NCI-H187 (cell line): ENCODE measurements around the gene ADARB2.
A peak's percentile ranks its signal among the peaks of the same experiment; 100 is the strongest.
"Not testable (repeated sequence)": the region's sequence is repeated elsewhere in the genome, so short reads cannot be mapped to it uniquely, and the experiment has no call there.

Experiments
- DNase-seq, 2 experiments: peaks; one replicate each; lab custom pipeline; 2025; lab: John Stamatoyannopoulos, UW

ADARB2 gene

GRCh38 chr10:1255118-1255517 lies 482.2 kb downstream of the ADARB2 start:
- no peak for DNase-seq

- no peak for DNase-seq
Measured at GRCh38 chr10:1253523-1254353, 483.6 kb downstream of the ADARB2 start.

GRCh38 chr10:1251769-1252168 lies 485.6 kb downstream of the ADARB2 start:
- no peak for DNase-seq

GRCh38 chr10:1249142-1249920 lies 488.0 kb downstream of the ADARB2 start:
- peak; percentile 38 to 70 for DNase-seq

- not testable (repeated sequence) for DNase-seq
Measured at GRCh38 chr10:1248262-1248630, 489.1 kb downstream of the ADARB2 start.

DNA sequence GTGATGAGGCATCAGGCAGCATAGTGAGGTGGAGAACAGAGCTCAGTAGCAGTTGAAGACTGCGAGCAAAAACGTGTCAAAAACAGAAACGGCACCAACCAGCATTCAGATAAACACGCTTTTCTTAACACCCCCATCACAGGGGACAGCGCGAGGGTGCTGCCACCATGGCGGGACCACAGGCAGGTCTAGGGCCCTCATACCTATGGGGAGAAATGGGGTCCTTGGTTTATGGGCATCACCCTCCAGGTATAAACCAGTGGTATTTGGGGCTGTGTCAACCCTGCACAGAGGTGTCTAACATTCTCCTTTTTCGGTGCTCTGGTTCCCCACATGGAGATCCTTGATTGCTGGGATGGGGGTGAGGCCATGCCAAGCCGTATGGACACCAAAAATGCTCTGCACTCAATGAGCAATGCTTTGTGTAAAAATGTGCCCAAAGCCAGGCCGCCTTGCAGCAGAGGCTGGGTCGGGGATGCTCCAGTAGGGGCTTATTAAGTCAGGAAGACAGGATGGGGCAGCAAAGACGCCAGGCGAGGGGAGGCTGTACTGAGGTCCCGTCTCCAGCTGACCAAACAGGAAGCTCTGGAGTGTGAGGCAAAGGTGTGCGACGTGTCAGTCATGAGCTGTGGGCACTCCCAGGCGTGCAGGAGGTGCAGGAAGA lies 489.6 kb downstream of the ADARB2 start:
- no peak for DNase-seq

DNA sequence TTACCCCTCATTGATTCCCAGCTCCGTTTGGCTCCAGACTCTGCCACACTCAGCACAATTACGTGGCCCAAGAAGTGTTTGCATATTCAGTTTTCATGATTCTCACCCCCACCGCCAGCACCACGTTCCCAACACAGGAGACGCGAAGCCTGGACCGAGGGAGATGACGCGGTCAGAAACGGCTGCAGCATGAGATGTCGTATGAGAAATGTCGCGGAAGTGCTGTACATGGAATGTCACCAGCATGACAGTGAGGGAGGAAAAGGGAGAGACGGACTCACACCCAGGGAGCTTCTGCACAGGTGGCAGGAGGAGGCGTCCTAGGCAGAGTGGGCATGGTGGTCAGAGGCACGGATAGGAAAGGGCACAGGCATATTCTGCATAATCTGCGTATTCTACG lies 492.8 kb downstream of the ADARB2 start:
- no peak for DNase-seq

GRCh38 chr10:1243486-1244234 lies 493.7 kb downstream of the ADARB2 start:
- no peak for DNase-seq

GRCh38 chr10:1242975-1243374 lies 494.4 kb downstream of the ADARB2 start:
- peak in 1 of 2 experiments; percentile 7 for DNase-seq

- DNase-seq, result no peak
Measured at GRCh38 chr10:1241973-1242935, 495.1 kb downstream of the ADARB2 start.

GRCh38 chr10:1241322-1241890 lies 495.9 kb downstream of the ADARB2 start:
- DNase-seq, result no peak

DNA sequence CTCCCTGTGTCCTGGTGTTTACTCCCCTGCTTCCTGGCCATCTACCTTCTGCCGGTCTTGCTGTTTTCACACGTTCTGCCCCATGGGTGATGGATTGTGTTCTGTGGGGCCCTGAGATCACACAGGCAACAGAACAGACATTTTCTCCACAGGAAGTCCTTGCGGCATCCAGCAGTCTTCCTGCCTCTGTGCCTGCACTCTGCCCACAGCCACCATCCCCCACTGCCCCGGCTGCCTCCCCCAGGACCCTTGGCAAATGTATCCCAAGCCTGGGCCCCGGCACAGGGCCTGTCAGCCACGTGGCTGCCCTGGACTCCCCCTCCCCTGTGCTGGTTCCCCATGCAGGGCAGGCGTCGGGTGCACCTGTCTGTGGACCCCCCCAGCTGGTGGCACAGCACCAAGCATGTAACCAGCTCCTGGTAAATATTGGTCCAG lies 497.0 kb downstream of the ADARB2 start:
- no peak for DNase-seq

- DNase-seq, result no peak
Measured at GRCh38 chr10:1233031-1233430, 504.3 kb downstream of the ADARB2 start.

DNA sequence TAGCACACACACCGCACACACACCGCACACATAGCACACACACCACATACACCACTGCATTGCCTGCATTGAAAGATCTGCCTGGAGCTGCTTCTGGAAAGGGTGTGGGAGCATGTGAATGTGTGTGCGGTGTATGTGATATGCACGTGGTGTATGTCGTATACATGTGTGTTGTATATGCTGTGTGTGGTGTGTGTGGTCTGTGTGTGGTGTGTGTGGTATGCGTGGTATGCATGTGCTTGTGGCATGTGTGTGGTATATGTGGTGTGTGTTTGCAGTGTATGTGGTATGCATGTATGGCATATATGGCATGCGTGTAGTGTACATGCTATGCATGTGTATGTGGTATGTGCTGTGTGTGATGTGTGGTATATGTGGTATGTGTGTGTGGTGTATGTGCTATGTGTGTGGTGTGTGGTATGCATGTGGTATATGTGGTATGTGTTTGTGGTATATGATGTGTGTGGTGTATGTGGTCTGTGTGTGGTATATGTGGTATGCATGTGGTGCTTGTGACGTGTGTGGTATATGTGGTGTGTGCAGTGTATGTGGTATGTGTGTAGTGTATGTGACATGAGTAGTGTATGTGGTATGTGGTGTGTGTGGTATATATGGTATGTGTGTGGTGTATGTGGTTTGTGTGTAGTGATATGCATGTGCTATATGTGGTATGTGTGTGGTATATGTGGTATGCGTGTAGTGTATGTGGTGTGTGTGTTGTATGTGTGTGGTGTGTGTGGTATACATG lies 505.0 kb downstream of the ADARB2 start:
- DNase-seq, result no peak

DNA sequence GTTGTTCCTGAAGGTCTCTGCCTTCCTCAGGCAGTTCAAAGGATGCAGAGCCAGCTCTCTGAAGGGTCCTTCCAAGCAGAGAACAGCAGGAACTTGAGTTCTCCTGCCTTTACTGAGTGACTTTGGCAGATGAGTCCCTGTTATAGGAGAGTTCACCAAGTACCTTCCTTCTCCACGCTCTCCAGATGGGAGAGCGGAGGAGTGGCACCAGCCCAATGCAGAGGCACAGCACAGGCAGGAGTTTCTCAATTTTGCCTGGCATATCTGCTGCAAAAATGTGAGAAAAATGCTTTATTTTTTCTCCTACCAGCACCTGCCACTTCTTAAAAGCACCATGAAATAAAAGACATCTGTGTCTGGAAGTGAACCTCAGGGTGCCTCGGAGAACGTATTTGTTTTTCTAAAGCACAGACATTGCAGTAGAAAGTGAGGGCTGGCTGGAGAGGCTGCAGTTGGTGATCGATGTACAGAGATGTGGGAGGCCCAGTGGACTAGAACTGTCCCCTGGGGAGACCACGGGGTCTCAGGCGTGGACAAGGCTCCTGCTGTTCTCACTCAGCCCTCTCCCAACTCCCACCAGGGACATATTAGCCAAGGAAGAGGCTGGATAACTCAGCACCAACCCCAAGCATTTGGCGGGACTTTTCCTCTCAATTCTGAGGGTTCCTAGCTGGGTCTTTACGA lies 506.6 kb downstream of the ADARB2 start:
- DNase-seq, result no peak

GRCh38 chr10:1230138-1230537 lies 507.2 kb downstream of the ADARB2 start:
- no peak for DNase-seq

DNA sequence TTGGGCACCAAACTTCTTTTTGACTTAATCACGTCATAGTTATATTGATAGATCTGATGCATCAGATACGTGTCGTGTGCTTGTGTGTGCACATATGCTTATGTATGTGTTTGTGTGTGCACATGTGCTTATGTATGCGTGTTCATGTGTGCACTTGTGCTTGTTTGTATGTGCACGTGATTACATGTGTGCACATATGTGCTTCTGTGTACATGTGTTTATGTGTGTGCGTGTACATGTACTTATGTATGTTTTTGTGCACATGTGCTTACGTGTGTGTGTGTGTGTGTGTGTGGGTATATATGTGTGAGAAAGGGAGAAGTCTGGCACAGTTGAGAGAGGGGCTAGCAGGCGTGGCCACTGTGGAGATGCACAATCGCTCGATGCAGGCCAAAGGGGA lies 507.8 kb downstream of the ADARB2 start:
- DNase-seq, result no peak

- DNase-seq, result no peak
Measured at GRCh38 chr10:1229116-1229515, 508.2 kb downstream of the ADARB2 start.

- DNase-seq, result no peak
Measured at GRCh38 chr10:1228467-1228975, 508.8 kb downstream of the ADARB2 start.
